ENCODE measurements around the gene IGF2. TPM values are rescaled to one million over a fixed set of nuclear protein-coding genes. Genes with fewer than 3 reads are reported as not detected.

The IGF2 gene
- total RNA-seq, 5 donors from 2014 or later (not counting 1 experiment from before 2014, with no cell fraction given) = 0.30 to 0.98 (median 0.60) TPM; not detected in 1

DNA sequence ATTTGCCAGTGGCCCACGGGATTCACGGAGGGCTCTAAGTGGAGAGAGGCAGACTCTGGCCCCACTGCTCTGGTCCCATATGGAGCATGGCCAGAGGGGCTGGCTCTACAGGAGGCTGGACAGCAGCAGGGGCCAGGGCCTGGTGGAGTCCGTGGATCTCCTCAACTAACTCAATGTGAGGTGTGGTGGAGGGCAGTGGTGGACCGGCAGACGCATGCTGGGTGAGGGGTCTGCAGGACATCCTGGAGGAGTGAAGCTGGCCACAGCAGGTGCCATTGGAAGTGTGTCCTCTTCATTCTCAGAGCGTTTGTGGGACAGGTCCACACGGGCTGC, 15.6 kb downstream of the IGF2 start:
- no peaks in the 10 kb centered on the region for H3K36me3 ChIP-seq (ENCODE audit: control insufficient read depth in 2 of 2, extremely low read depth in 1 of 2, insufficient read depth in 1 of 2, low read length in 1 of 2)
- no peak overlapping the region for H3K27ac ChIP-seq (ENCODE audit: low read length)
- POLR2A ChIA-PET = no interaction called here
- no peaks in the 10 kb centered on the region for H3K9me3 Mint-ChIP-seq
- H3K4me1 Mint-ChIP-seq = no peaks in the 10 kb centered on the region
- H3K9me3 ChIP-seq = no peaks in the 10 kb centered on the region
- H3K27me3 Mint-ChIP-seq = peaks cover 22 to 28% of the 10 kb centered on the region in 2 donors
- H3K4me3 Mint-ChIP-seq = no peak overlapping the region
- H3K4me3 ChIP-seq (ENCODE audit: control insufficient read depth in 1 of 2, extremely low read depth in 1 of 2, low read length in 1 of 2) = no peak overlapping the region
- H3K27me3 ChIP-seq (replicated peaks in 1 of 2; ENCODE audit: control insufficient read depth in 2 of 2, extremely low read depth in 1 of 2, insufficient read depth in 2 of 2, low read length in 1 of 2) = peaks cover 2 to 49% of the 10 kb centered on the region in 2 experiments
- ATAC-seq (replicated peaks in 1 of 4) (no peak), DNase-seq (no peak)
- H3K36me3 Mint-ChIP-seq = no peaks in the 10 kb centered on the region
- CTCF ChIA-PET = no interaction called here
- 85% methylated on average over 7 of the region's 7 CpGs for WGBS (ENCODE audit: insufficient coverage)
- no peak overlapping the region for H3K27ac Mint-ChIP-seq
- H3K4me1 ChIP-seq (ENCODE audit: control insufficient read depth in 1 of 2, extremely low read depth in 1 of 2, insufficient read depth in 2 of 2, low read length in 2 of 2) = no peaks in the 10 kb centered on the region

DNA sequence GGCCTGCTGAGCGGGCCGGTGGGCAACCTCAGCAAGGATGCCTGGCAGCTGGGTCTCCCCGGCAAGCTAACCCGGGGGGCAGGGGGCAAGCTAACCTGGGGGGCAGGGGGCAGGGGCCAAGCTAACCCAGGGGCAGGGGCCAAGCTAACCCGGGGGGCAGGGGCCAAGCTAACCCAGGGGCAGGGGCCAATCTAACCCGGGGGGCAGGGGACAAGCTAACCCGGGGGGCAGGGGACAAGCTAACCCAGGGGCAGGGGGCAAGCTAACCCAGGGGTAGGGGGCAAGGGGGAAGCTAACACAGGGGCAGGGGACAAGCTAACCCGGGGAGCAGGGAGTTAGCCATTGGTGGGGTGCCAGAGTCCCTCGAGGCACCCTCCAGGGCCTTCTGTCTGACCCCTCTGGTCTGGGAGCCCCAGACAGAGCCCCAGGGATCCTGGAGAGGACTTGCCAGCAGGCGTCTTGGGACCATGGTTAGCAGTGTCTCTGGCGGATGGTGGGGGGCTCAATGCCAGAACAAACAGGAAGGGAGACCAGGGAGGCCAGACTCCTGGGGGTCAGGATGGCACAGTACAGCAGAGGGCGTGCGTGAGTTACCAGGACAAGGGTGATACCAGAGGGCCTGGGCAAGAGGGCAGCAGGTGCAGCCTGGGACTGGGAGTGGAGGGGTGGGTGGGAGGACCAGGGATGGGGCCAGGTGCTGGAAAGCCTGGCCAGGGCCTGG, 16.1 kb downstream of the IGF2 start:
- Mint-ChIP-seq H3K36me3 (no peaks in the 10 kb centered on the region), H3K4me1 (no peaks in the 10 kb centered on the region), H3K27ac (no peak overlapping the region), H3K27me3 (peaks cover 22 to 31% of the 10 kb centered on the region in 2 donors), H3K4me3 (no peak overlapping the region), H3K9me3 (no peaks in the 10 kb centered on the region)
- DNase-seq = no peak
- POLR2A ChIA-PET = no interaction called here
- Histone ChIP-seq H3K4me3 (ENCODE audit: control insufficient read depth in 1 of 2, extremely low read depth in 1 of 2, low read length in 1 of 2) (no peak overlapping the region), H3K36me3 (ENCODE audit: control insufficient read depth in 2 of 2, extremely low read depth in 1 of 2, insufficient read depth in 1 of 2, low read length in 1 of 2) (no peaks in the 10 kb centered on the region), H3K4me1 (ENCODE audit: control insufficient read depth in 1 of 2, extremely low read depth in 1 of 2, insufficient read depth in 2 of 2, low read length in 2 of 2) (no peaks in the 10 kb centered on the region), H3K27ac (ENCODE audit: low read length) (no peak overlapping the region), H3K27me3 (replicated peaks in 1 of 2; ENCODE audit: control insufficient read depth in 2 of 2, extremely low read depth in 1 of 2, insufficient read depth in 2 of 2, low read length in 1 of 2) (peaks cover 2 to 44% of the 10 kb centered on the region in 2 experiments), H3K9me3 (no peaks in the 10 kb centered on the region)
- ATAC-seq (replicated peaks in 1 of 4) = no peak
- CTCF ChIA-PET = no interaction called here
- 92% methylated on average over 9 of the region's 13 CpGs for WGBS (ENCODE audit: insufficient coverage)

DNA sequence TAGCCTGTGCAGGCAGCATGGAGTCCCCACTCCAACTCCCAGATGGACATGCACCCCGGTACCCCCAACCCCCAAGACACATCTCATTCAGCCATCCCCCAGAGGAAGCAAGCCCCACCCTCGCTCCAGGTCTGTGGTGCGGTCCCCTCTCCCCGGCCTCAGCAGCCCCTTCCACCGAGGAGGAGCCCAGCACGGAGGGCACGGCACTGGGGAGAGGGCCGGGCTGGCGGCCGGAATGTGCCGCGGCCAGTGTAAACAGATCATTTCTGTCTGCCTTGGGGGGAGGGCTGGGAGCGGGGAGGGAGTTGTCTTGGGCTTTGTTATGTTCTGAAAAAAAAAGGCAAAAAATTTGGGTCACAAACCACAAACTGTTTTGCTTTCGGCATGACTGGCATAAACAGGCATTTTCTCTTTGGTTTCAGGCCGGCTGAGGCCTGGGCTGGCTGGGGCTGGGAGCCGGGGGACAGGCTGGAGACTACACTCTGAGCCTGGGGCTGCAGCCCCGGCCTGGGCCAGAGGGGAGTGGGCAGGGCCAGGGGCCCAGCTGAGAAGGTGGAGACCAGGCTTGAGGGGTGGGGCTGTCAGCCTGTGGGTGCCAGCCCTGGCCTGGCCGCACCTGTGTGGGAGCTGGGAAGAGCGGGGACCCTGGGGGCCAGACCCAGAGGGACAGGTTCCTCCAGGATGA, 16.8 kb downstream of the IGF2 start:
- Mint-ChIP-seq H3K27me3 (peaks cover 22 to 30% of the 10 kb centered on the region in 2 donors), H3K4me3 (no peak overlapping the region), H3K9me3 (no peaks in the 10 kb centered on the region), H3K36me3 (no peaks in the 10 kb centered on the region), H3K27ac (no peak overlapping the region), H3K4me1 (no peaks in the 10 kb centered on the region)
- ChIA-PET POLR2A (no interaction called here), CTCF (no interaction called here)
- peaks cover 2 to 42% of the 10 kb centered on the region in 2 experiments for H3K27me3 ChIP-seq (replicated peaks in 1 of 2; ENCODE audit: control insufficient read depth in 2 of 2, extremely low read depth in 1 of 2, insufficient read depth in 2 of 2, low read length in 1 of 2)
- no peaks in the 10 kb centered on the region for H3K4me1 ChIP-seq (ENCODE audit: control insufficient read depth in 1 of 2, extremely low read depth in 1 of 2, insufficient read depth in 2 of 2, low read length in 2 of 2)
- H3K9me3 ChIP-seq = no peaks in the 10 kb centered on the region
- DNase-seq (no peak), ATAC-seq (replicated peaks in 1 of 4) (no peak)
- no peak overlapping the region for H3K27ac ChIP-seq (ENCODE audit: low read length)
- H3K36me3 ChIP-seq (ENCODE audit: control insufficient read depth in 2 of 2, extremely low read depth in 1 of 2, insufficient read depth in 1 of 2, low read length in 1 of 2) = no peaks in the 10 kb centered on the region
- 70% methylated on average over 16 of the region's 19 CpGs for WGBS (ENCODE audit: insufficient coverage)
- no peak overlapping the region for H3K4me3 ChIP-seq (ENCODE audit: control insufficient read depth in 1 of 2, extremely low read depth in 1 of 2, low read length in 1 of 2)

DNA sequence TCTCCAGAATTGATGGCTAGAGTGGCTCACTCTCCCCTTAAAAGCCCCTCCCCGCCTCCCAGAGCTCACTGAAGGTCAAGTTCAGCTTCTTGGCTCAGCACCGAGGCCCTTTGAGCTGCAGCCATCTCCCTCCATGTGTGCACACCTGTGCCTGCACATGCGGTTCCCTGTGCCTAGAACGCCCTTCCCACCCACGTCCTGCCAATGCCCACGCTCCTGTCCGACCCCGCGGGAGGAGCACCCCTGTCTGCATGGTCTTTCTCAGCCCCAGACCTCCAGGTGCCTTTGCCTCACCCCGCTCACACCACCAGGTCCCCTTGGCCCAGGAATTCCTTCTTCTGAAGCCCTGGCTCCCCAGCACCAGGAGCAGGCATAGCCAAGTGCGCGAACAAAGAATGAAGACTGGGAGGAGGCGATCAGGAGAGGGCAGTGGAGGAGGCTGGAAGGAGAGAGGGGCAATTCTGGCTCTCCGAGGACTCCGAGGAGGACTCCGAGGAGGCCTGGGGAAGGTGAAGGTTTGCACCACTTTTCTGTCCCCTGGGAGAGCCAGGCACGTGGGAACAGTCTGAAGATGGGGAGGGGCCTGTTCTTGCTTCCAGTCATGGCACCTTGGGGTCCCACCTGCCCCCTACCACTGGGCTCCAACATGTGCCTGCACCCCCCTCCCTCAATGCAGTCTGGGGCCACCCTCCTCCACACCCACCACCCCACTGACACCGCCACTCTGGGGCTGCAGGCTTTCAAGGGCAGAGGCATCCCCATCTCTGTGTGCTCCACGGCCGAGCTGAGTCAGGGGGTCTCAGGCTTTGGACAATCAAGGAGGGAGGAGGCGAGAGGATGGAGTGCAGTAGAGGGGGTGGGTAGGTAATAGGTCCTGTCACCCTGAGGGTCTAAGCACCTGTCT, 17.7 kb downstream of the IGF2 start:
- no peak for DNase-seq
- Histone ChIP-seq H3K4me1 (ENCODE audit: control insufficient read depth in 1 of 2, extremely low read depth in 1 of 2, insufficient read depth in 2 of 2, low read length in 2 of 2) (no peaks in the 10 kb centered on the region), H3K9me3 (no peaks in the 10 kb centered on the region), H3K4me3 (ENCODE audit: control insufficient read depth in 1 of 2, extremely low read depth in 1 of 2, low read length in 1 of 2) (no peak overlapping the region), H3K36me3 (ENCODE audit: control insufficient read depth in 2 of 2, extremely low read depth in 1 of 2, insufficient read depth in 1 of 2, low read length in 1 of 2) (no peaks in the 10 kb centered on the region), H3K27me3 (replicated peaks in 1 of 2; ENCODE audit: control insufficient read depth in 2 of 2, extremely low read depth in 1 of 2, insufficient read depth in 2 of 2, low read length in 1 of 2) (peaks cover 2 to 42% of the 10 kb centered on the region in 2 experiments), H3K27ac (ENCODE audit: low read length) (no peak overlapping the region)
- Mint-ChIP-seq H3K27me3 (peaks cover 22 to 30% of the 10 kb centered on the region in 2 donors), H3K36me3 (no peaks in the 10 kb centered on the region), H3K9me3 (no peaks in the 10 kb centered on the region), H3K4me3 (no peak overlapping the region), H3K4me1 (no peaks in the 10 kb centered on the region), H3K27ac (no peak overlapping the region)
- 81% methylated on average over 18 of the region's 21 CpGs for WGBS (ENCODE audit: insufficient coverage)
- CTCF ChIA-PET = no interaction called here
- no peak for ATAC-seq (replicated peaks in 1 of 4)
- POLR2A ChIA-PET = no interaction called here

DNA sequence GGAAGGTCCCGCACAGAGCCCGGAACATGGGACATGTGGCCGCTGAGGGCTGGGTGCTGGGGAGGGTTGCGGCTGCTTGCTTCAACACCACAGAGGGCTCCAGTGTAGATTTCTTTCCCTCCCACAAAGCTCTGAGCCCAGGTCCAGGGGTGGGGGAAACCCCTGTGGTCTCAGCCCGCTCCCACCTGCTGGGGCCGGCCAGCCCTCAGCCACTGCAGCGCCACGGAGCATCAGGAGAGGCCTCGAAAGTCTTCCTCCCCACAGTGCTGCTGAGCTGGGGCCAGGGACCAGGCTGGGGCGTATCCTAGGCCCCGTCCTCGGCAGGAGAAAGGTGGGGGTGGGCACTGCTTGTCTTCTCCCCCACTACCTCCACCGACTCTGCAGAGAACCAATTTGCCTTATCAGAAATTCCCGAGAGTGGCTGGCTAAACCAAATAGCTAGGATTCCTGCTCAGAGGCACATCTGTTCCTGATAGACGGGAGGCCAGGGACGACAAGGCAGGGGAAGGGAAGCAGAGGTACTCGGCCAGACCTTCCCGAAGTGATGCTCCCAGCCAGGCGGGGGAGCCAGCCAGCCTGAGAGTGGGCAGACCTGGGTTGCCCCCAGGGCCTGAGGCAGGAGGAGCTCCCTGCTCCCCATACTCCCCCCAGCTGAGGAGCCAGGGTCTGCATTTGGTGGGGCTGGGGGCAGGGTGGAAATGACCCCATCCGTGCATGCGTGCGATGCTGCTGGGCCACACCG, 18.7 kb downstream of the IGF2 start:
- H3K4me3 Mint-ChIP-seq = no peak overlapping the region
- Histone ChIP-seq H3K9me3 (no peaks in the 10 kb centered on the region), H3K4me3 (ENCODE audit: control insufficient read depth in 1 of 2, extremely low read depth in 1 of 2, low read length in 1 of 2) (no peak overlapping the region), H3K36me3 (ENCODE audit: control insufficient read depth in 2 of 2, extremely low read depth in 1 of 2, insufficient read depth in 1 of 2, low read length in 1 of 2) (no peaks in the 10 kb centered on the region), H3K27me3 (replicated peaks in 1 of 2; ENCODE audit: control insufficient read depth in 2 of 2, extremely low read depth in 1 of 2, insufficient read depth in 2 of 2, low read length in 1 of 2) (peaks cover 2 to 47% of the 10 kb centered on the region in 2 experiments), H3K27ac (ENCODE audit: low read length) (no peak overlapping the region), H3K4me1 (ENCODE audit: control insufficient read depth in 1 of 2, extremely low read depth in 1 of 2, insufficient read depth in 2 of 2, low read length in 2 of 2) (no peaks in the 10 kb centered on the region)
- 71% methylated on average over 9 of the region's 23 CpGs for WGBS (ENCODE audit: insufficient coverage)
- DNase-seq (no peak), ATAC-seq (replicated peaks in 1 of 4) (no peak)
- CTCF ChIA-PET = no interaction called here
- H3K27me3 Mint-ChIP-seq = peaks cover 25 to 31% of the 10 kb centered on the region in 2 donors
- H3K4me1 Mint-ChIP-seq = no peaks in the 10 kb centered on the region
- no peaks in the 10 kb centered on the region for H3K9me3 Mint-ChIP-seq
- H3K27ac Mint-ChIP-seq = no peak overlapping the region
- H3K36me3 Mint-ChIP-seq = no peaks in the 10 kb centered on the region
- POLR2A ChIA-PET = no interaction called here

DNA sequence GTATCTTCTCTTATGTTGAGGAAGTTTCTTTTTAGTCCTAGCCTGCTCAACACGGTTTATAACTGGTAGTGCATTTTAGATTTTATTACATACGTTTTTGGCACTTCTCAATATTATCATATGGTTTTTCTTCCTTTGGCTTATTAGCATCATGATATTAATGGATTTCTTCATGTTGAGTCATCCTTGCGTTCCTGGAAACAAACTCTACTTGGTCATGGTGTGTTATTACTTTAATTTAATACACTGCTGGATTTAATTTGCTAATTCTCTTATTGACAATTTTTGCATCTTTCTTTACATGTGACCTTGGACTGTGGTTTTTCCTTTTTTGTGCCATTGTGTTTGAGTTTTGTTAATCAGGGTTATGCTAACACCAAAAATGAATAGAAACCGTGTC, 20.5 kb downstream of the IGF2 start:
- Mint-ChIP-seq H3K9me3 (no peaks in the 10 kb centered on the region), H3K27me3 (peaks cover 20 to 27% of the 10 kb centered on the region in 2 donors), H3K27ac (no peak overlapping the region), H3K4me1 (no peaks in the 10 kb centered on the region), H3K4me3 (no peak overlapping the region), H3K36me3 (no peaks in the 10 kb centered on the region)
- H3K9me3 ChIP-seq = no peaks in the 10 kb centered on the region
- no peaks in the 10 kb centered on the region for H3K4me1 ChIP-seq (ENCODE audit: control insufficient read depth in 1 of 2, extremely low read depth in 1 of 2, insufficient read depth in 2 of 2, low read length in 2 of 2)
- peaks cover 2 to 53% of the 10 kb centered on the region in 2 experiments for H3K27me3 ChIP-seq (replicated peaks in 1 of 2; ENCODE audit: control insufficient read depth in 2 of 2, extremely low read depth in 1 of 2, insufficient read depth in 2 of 2, low read length in 1 of 2)
- no peak overlapping the region for H3K4me3 ChIP-seq (ENCODE audit: control insufficient read depth in 1 of 2, extremely low read depth in 1 of 2, low read length in 1 of 2)
- H3K36me3 ChIP-seq (ENCODE audit: control insufficient read depth in 2 of 2, extremely low read depth in 1 of 2, insufficient read depth in 1 of 2, low read length in 1 of 2) = no peaks in the 10 kb centered on the region
- ATAC-seq (replicated peaks in 1 of 4) (no peak), DNase-seq (no peak)
- POLR2A ChIA-PET = no interaction called here
- H3K27ac ChIP-seq (ENCODE audit: low read length) = no peak overlapping the region
- WGBS (ENCODE audit: insufficient coverage) = no CpG with 5 or more reads among the region's 4 CpGs
- CTCF ChIA-PET = no interaction called here

Data from T-cell (primary cell).